ENCODE results near the gene TMEM44.
"Not testable (repeated sequence)": the region's sequence is repeated elsewhere in the genome, so short reads cannot be mapped to it uniquely, and the experiment has no call there.

TMEM44 gene

GRCh38 chr3:194555175-194556062 lies 77.8 kb downstream of the TMEM44 start:
- no peak for DNase-seq (ENCODE audit: low read depth in 2 of 2)

- DNase-seq (ENCODE audit: low read depth in 2 of 2): no peak
These were observed 78.6 kb downstream of the TMEM44 start for GRCh38 chr3:194554473-194555123.

- no peak for DNase-seq (ENCODE audit: low read depth in 2 of 2)
These were observed 80.8 kb downstream of the TMEM44 start for GRCh38 chr3:194552327-194552949.

GRCh38 chr3:194549853-194550252 lies 83.4 kb downstream of the TMEM44 start:
- DNase-seq (ENCODE audit: low read depth in 2 of 2): no peak

GRCh38 chr3:194548346-194549321 lies 84.6 kb downstream of the TMEM44 start:
- no peak for DNase-seq (ENCODE audit: low read depth in 2 of 2)

GRCh38 chr3:194547042-194547441 lies 86.2 kb downstream of the TMEM44 start:
- no peak for DNase-seq (ENCODE audit: low read depth in 2 of 2)

- DNase-seq (ENCODE audit: low read depth in 2 of 2): not testable (repeated sequence)
These were observed 87.7 kb downstream of the TMEM44 start for GRCh38 chr3:194545538-194545937.

- DNase-seq (ENCODE audit: low read depth in 2 of 2): no peak
These were observed 89.7 kb downstream of the TMEM44 start for GRCh38 chr3:194543550-194543949.

GRCh38 chr3:194541483-194541882 lies 91.7 kb downstream of the TMEM44 start:
- DNase-seq (ENCODE audit: low read depth in 2 of 2): no peak

GRCh38 chr3:194540274-194540905 lies 92.8 kb downstream of the TMEM44 start:
- no peak for DNase-seq (ENCODE audit: low read depth in 2 of 2)

GRCh38 chr3:194539498-194539897 lies 93.7 kb downstream of the TMEM44 start:
- no peak for DNase-seq (ENCODE audit: low read depth in 2 of 2)

GRCh38 chr3:194537732-194538247 lies 95.4 kb downstream of the TMEM44 start:
- no peak for DNase-seq (ENCODE audit: low read depth in 2 of 2)

Measured in fibroblast of skin of left biceps (primary cell).